ENCODE data around the gene SWAP70.

Gene SWAP70

DNA sequence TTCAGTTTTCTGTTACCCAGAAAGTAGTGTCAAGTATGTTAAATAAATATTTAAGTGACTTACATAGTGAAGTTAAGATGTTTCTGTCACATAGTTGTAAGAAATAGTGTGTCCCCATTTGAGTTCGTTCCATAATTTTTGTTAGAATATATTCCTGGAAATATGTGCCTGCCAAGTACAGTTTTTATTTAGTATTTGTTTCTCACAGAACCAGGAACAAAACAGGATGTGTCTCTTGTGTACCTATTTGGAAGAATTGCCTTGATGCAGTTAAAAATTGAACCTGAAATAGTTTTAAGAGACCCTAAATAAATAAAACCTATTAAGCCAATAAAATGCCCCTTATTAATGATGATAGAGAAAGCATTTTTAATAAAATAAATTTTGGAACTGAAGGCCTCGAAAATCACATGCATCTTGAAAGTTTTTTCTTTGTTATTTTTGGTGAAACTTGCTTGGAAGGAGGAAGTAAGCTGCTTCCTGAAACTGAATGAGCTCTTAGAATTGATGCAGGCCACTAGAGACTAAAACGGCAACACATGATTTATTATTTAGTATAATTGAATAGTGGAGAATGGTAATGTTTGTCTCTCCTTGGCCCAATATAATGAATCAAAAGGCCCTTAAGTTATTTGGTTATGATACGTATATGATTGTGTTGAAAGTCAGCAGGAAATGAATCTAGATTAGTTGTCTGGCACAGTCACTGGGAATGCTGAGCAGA lies 55.9 kb downstream of the SWAP70 start:
- H3K4me3 ChIP-seq (ENCODE audit: low read depth, low read length), result no peak overlapping the region
- TF ChIP-seq, protein P1, sequence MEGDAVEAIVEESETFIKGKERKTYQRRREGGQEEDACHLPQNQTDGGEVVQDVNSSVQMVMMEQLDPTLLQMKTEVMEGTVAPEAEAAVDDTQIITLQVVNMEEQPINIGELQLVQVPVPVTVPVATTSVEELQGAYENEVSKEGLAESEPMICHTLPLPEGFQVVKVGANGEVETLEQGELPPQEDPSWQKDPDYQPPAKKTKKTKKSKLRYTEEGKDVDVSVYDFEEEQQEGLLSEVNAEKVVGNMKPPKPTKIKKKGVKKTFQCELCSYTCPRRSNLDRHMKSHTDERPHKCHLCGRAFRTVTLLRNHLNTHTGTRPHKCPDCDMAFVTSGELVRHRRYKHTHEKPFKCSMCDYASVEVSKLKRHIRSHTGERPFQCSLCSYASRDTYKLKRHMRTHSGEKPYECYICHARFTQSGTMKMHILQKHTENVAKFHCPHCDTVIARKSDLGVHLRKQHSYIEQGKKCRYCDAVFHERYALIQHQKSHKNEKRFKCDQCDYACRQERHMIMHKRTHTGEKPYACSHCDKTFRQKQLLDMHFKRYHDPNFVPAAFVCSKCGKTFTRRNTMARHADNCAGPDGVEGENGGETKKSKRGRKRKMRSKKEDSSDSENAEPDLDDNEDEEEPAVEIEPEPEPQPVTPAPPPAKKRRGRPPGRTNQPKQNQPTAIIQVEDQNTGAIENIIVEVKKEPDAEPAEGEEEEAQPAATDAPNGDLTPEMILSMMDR (IDR thresholded peaks at IDR 0.05; ENCODE audit: low read depth, low read length, missing control alignments), result no peak
- DNase-seq (ENCODE audit: low read depth), result no peak

- H3K4me3 ChIP-seq (ENCODE audit: low read depth, low read length), result no peak overlapping the region
- TF ChIP-seq, protein P1 (IDR thresholded peaks at IDR 0.05; ENCODE audit: low read depth, low read length, missing control alignments), result no peak
- no peak for DNase-seq (ENCODE audit: low read depth)
Observed at GRCh38 chr11:9720290-9720630, 56.4 kb downstream of the SWAP70 start.

DNA sequence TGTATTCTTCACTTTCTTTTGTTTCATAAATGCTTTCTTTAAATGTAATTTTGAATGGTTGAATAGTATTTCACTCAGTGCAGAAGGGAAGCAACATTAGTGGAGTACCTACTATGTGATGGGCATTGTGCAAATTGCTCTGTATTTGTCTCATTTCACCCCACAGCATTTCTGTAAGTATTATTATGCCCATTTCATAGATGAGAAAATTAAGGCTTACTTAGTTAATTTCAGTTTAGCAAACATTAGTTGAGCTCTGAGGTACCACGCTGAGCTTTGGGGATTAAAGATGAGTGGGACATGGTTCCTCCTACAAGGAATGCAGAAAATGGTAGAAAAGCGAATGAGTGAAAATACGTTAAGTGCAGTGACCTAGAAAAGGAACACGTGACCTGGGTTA lies 58.1 kb downstream of the SWAP70 start:
- no peak for DNase-seq (ENCODE audit: low read depth)
- H3K4me3 ChIP-seq (ENCODE audit: low read depth, low read length), result no peak overlapping the region
- TF ChIP-seq, protein P1 (IDR thresholded peaks at IDR 0.05; ENCODE audit: low read depth, low read length, missing control alignments), result no peak

DNA sequence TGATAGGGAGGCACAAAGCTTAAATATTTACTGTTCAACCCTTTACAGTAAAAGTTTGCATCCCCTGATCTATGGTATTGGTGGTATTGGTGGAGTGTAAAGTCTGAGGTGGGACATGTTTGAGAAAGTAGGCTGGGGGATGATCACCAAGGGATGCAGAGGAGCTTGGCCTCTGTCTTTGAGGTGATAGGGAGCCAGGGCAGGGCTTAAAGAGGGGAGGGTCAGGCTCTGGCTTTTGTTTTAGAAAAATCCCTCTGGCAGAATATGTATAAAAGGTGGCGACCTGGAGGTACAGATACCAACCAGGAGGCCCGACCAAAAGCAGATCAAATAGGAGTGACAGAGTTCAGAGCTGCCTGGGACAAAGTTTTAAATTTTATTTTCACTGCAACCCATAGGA lies 59.0 kb downstream of the SWAP70 start:
- DNase-seq (ENCODE audit: low read depth), result no peak
- no peak overlapping the region for H3K4me3 ChIP-seq (ENCODE audit: low read depth, low read length)
- TF ChIP-seq, protein P1 (IDR thresholded peaks at IDR 0.05; ENCODE audit: low read depth, low read length, missing control alignments), result no peak

DNA sequence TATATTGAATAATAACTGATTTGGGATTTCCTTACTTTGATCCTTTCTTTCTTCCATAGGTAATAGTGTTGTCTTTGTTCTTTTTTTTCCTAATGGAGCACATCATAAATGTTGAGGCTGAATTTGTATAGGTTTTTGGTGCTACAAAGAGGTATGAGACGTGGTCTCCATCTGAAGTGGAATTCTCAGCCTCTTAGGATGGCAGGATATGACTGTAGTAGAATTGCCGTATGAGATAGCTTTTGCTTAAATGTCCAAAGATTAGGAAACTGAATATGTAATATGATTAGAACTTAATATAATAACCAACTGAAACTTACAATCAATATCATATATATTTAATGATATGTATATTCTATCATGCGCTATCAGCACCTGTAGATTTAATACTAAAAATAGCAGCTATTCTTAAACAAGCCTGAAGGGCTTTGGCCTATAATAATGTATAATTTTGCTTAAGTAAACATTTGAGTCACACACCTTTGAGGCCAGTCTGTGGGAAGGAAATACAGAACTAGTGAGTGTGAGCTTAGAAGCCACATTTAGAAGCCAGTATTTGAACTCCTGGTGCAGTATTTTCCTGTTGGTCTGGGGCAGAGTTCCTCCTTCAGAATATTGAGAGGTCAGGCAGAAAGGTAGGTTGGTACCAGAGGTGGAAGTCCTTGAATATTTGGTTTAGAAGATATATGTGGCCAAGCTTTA lies 62.6 kb downstream of the SWAP70 start:
- no peak overlapping the region for H3K4me3 ChIP-seq (ENCODE audit: low read depth, low read length)
- TF ChIP-seq, protein P1 (IDR thresholded peaks at IDR 0.05; ENCODE audit: low read depth, low read length, missing control alignments), result no peak
- DNase-seq (ENCODE audit: low read depth), result no peak

DNA sequence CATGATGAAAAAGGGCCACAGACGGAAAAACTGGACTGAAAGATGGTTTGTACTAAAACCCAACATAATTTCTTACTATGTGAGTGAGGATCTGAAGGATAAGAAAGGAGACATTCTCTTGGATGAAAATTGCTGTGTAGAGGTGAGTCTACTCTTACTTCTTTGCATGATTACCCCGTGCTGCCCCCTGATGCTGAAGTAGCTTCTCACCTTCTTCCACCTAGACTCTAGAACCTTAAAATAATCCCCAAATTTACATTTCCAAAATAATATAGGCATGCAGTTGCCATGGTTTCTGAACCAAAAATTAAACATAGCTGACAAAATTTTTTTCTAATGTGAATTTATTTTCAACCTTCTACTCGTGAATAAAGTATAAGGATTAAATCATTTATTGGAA lies 64.2 kb downstream of the SWAP70 start:
- DNase-seq (ENCODE audit: low read depth), result no peak
- TF ChIP-seq, protein P1 (IDR thresholded peaks at IDR 0.05; ENCODE audit: low read depth, low read length, missing control alignments), result peak; percentile 4
- no peak overlapping the region for H3K4me3 ChIP-seq (ENCODE audit: low read depth, low read length)

GRCh38 chr11:9731256-9731655 lies 67.4 kb downstream of the SWAP70 start:
- TF ChIP-seq, protein P1 (IDR thresholded peaks at IDR 0.05; ENCODE audit: low read depth, low read length, missing control alignments), result no peak
- no peak for DNase-seq (ENCODE audit: low read depth)
- no peak overlapping the region for H3K4me3 ChIP-seq (ENCODE audit: low read depth, low read length)

Data from GM12864 (cell line).